HG03064 (cell line): ENCODE measurements around the gene ATG9B.

Experiments
- ATAC-seq: cut with Tn5 transposase; IDR thresholded peaks from one replicate; pipeline ENCODE4 v1.9.1; 2021; ENCODE audit warnings: low read depth; ENCODE audit not compliant: unreplicated experiment

ATG9B gene

DNA sequence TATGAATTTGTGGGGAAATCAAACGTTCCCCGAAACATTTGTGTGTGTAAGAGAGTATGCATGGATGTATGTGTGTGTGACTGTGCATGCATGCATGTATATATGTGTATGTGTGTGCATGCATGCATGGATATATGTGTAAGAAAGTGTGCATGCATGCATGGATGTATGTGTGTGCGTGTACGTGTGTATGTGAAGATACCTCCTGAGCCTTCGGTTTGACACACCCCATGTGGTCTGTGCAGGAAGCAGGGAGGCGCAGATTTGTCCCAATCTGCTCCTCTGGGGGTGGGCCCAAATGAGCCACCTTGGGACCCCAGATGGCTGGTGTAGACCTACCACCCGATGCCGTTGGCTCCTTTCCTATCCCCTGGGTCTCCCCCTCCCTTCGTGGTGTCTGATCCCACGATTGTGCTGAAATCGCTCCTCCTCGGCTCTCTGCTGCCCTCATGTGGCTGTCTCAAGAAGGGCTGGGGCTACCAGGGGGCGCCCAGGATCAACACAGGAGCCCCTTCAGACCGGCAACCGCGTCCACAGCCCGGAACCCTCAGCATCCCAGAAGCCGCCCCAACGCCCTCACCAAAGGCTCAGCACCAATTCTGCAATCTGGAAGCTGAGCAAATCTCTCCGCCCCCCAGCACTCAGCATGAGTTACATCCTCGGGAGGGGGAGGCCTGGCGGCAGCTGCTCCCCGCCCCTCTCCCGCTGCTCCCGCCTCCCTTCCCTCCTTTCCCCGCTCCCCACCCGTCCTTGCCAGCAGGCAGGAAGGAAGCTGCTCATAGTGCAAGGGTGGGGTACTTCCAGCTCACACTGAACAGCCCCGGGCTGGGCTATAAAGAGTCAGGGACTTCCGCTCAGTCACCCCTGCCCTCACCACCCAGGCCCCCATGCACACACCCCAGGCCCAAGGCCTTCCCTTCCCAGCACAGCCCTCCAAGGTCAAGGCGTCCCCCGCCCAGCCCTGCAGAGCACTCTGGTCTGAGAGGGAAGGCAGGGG lies 35.8 kb downstream of the ATG9B start:
- ATAC-seq: no peak

DNA sequence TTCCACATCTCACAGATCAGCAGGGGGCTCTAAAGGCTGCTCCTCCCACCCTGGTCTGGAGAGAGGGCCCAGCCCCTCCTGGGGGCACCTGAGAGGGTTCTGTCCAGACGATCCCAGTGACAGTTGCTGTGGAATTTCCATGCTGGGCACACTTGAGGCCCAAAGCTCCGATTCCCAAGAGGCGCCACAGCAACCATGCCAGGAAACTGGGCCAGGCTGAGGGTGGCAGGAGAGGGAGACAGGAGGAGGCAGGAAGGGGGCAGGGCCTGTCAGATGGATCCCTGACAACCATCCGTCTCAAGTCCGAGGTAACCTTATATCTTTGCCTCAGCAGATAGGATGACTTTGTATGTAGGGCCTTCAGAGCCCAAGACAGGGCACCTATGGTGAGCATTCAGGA lies 37.7 kb downstream of the ATG9B start:
- ATAC-seq: no peak

DNA sequence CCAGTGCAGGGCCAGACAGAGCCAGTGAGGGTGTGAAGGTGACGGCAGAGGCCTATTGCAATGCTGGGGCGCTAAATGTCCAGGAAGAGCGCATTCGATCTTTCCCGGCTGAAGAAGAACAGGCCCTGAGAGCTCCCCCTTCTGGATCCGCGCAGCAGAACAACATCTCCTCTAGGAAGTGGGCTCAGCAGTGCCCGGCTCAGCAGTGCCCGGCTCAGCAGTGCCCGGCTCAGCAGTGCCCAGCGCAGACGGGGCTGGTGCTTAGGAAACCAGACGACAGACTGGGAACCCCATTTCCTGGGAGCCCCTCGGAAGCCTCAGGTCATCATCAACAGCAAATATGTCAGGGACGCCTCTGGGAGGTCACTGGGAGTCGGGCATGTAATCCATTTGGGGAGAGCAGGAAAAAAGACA lies 38.2 kb downstream of the ATG9B start:
- no peak for ATAC-seq

DNA sequence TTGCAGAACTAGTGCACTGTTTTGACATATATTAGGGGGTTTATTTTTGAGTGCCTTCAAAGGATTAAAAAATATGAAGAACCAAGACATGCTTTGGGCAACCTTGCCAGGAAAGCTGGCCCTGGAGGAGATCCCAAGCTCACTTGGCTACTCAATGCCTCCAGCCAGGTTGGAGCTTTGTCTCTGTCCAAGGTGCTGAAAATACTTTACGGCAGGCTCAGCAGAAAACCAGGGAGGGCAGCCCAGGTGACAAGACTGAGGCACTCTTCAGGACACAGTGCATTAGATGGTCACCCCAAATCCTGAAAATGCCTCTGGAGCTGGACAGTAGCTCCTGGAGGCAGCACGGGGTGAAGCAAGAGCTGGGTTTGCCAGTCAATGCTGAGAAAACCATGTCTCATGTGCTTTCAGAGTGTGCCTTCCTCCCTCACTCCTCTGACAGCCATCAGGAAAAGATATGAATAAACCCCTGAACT lies 40.4 kb downstream of the ATG9B start:
- no peak for ATAC-seq

GRCh38 chr7:150982351-150982750 lies 41.9 kb downstream of the ATG9B start:
- no peak for ATAC-seq

- ATAC-seq: no peak
Observed at GRCh38 chr7:150981644-150982043, 42.6 kb downstream of the ATG9B start.

DNA sequence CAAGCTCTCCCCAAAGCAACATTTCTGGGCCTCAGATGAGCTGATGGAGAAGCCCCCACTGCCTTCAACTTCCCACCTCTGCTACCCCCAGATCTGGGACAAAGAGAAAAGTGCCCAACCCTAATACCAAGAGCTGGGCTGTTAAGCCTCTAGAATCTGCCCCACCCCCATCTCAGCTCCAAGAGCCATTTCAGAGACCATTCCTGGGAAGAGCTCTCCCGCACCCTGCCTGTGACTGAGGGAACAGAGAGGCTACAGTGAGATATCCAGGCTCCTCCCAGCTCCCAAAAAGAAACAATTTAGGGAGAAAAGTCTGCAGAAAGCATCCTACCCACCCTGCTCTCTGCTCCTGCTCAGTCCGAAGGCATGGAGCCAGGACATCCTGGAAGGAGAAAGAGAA lies 43.6 kb downstream of the ATG9B start:
- ATAC-seq: no peak

GRCh38 chr7:150979713-150980390 lies 44.4 kb downstream of the ATG9B start:
- ATAC-seq: no peak

- ATAC-seq: no peak
Observed at GRCh38 chr7:150978126-150978789, 46.0 kb downstream of the ATG9B start, which contains the start of gene KCNH2. KCNH2 (minus strand) TSS chr7:150978321; CDS start chr7:150977913, 408 bp downstream.

DNA sequence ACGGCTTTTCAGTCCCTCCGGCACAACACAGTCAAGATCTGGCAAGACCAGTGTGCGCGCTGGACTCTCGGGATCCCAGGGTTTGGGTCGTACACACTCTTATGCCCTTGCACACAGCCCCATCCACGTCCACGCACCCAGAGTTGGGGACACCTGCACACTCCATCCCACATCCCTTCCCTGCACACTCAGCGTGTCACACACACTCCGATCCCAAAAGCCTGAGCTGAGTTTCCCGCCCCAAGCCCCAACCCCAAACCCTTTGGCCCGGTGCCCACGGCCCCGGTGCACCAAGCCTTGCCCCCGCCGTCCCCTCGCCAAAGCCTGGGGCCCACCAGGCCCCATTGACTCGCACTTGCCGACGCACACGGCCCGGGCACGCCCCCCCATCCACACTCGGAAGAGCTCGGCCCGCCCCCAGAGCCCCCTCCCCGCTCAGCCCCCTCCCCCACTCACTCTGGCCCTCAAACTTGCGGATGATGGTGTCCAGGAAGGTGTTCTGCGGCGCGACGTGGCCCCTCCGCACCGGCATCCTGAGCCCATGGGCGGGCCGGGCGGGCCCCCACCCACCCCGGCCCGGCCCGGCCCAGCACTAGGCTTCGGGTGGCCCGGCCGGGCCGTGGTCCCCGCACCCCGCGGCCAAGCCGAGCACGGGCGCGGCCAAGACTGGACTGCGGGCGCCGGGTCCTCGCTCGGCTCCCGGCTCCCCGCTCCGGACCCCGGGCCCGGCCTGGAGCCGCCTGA lies 46.7 kb downstream of the ATG9B start:
- no peak for ATAC-seq

- no peak for ATAC-seq
Observed at GRCh38 chr7:150976529-150977381, 47.5 kb downstream of the ATG9B start.

- ATAC-seq: no peak
Observed at GRCh38 chr7:150975536-150976319, 48.6 kb downstream of the ATG9B start.

GRCh38 chr7:150974468-150975391 lies 49.6 kb downstream of the ATG9B start:
- no peak for ATAC-seq

GRCh38 chr7:150973571-150974451 lies 50.5 kb downstream of the ATG9B start:
- no peak for ATAC-seq

GRCh38 chr7:150972741-150973140 lies 51.6 kb downstream of the ATG9B start:
- ATAC-seq: no peak

- no peak for ATAC-seq
Observed at GRCh38 chr7:150972023-150972468, 52.2 kb downstream of the ATG9B start.
